ENCODE measurements around the gene TPK1. TPM values are rescaled to one million over a fixed set of nuclear protein-coding genes. Genes with fewer than 3 reads are reported as not detected.

TPK1 gene
- total RNA-seq, 2 experiments from 2014 or later = 15.5 to 15.8 TPM

- peaks cover 3% of the 10 kb centered on the region for H3K9me3 Mint-ChIP-seq
- peaks cover 10% of the 10 kb centered on the region for H3K27me3 Mint-ChIP-seq
- ATAC-seq (no peak), DNase-seq (no peak)
- H3K4me1 Mint-ChIP-seq (ENCODE audit: low read depth) = no peaks in the 10 kb centered on the region
- no peak overlapping the region for H3K4me3 Mint-ChIP-seq
- no peak overlapping the region for H3K27ac Mint-ChIP-seq
- POLR2A ChIA-PET = no interaction called here
- H3K36me3 Mint-ChIP-seq (ENCODE audit: low read depth) = no peaks in the 10 kb centered on the region
- CTCF ChIA-PET = interaction anchor here (2.9 kb wide), 1 partner anchor 21 kb away, joined by 9 read pairs; no protein-coding TSS in a partner anchor
- TF ChIP-seq, protein P1, sequence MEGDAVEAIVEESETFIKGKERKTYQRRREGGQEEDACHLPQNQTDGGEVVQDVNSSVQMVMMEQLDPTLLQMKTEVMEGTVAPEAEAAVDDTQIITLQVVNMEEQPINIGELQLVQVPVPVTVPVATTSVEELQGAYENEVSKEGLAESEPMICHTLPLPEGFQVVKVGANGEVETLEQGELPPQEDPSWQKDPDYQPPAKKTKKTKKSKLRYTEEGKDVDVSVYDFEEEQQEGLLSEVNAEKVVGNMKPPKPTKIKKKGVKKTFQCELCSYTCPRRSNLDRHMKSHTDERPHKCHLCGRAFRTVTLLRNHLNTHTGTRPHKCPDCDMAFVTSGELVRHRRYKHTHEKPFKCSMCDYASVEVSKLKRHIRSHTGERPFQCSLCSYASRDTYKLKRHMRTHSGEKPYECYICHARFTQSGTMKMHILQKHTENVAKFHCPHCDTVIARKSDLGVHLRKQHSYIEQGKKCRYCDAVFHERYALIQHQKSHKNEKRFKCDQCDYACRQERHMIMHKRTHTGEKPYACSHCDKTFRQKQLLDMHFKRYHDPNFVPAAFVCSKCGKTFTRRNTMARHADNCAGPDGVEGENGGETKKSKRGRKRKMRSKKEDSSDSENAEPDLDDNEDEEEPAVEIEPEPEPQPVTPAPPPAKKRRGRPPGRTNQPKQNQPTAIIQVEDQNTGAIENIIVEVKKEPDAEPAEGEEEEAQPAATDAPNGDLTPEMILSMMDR (IDR thresholded peaks at IDR 0.05) = no peak
- intact Hi-C loops (cut with micrococcal nuclease) = no loop called here
Measured at GRCh38 chr7:144416341-144416740, 419.5 kb downstream of the TPK1 start.

- DNase-seq (no peak), ATAC-seq (no peak)
- CTCF ChIA-PET = interaction anchor here (2.9 kb wide), 1 partner anchor 22 kb away, joined by 9 read pairs; no protein-coding TSS in a partner anchor
- peaks cover 3% of the 10 kb centered on the region for H3K9me3 Mint-ChIP-seq
- H3K4me3 Mint-ChIP-seq = no peak overlapping the region
- TF ChIP-seq, protein P1 (IDR thresholded peaks at IDR 0.05) = no peak
- POLR2A ChIA-PET = no interaction called here
- intact Hi-C loops (cut with micrococcal nuclease) = no loop called here
- no peaks in the 10 kb centered on the region for H3K36me3 Mint-ChIP-seq (ENCODE audit: low read depth)
- no peaks in the 10 kb centered on the region for H3K4me1 Mint-ChIP-seq (ENCODE audit: low read depth)
- no peak overlapping the region for H3K27ac Mint-ChIP-seq
- peaks cover 10% of the 10 kb centered on the region for H3K27me3 Mint-ChIP-seq
Measured at GRCh38 chr7:144415858-144416257, 420.0 kb downstream of the TPK1 start.

- Mint-ChIP-seq H3K4me3 (no peak overlapping the region), H3K36me3 (ENCODE audit: low read depth) (no peaks in the 10 kb centered on the region), H3K27ac (no peak overlapping the region), H3K27me3 (peaks cover 12% of the 10 kb centered on the region), H3K4me1 (ENCODE audit: low read depth) (no peaks in the 10 kb centered on the region), H3K9me3 (peaks cover 3% of the 10 kb centered on the region)
- intact Hi-C loops (cut with micrococcal nuclease) = no loop called here
- ChIA-PET POLR2A (no interaction called here), CTCF (interaction anchor here (2.9 kb wide), 1 partner anchor 23 kb away, joined by 9 read pairs; no protein-coding TSS in a partner anchor)
- DNase-seq (no peak), ATAC-seq (no peak)
- TF ChIP-seq, protein P1 (IDR thresholded peaks at IDR 0.05) = no peak
Measured at GRCh38 chr7:144414815-144415214, 421.0 kb downstream of the TPK1 start.

- CTCF ChIA-PET = interaction anchor here (1.3 to 1.7 kb wide), 2 partner anchors 19 to 27 kb away, joined by 4 to 8 read pairs; no protein-coding TSS in a partner anchor
- no peaks in the 10 kb centered on the region for H3K9me3 Mint-ChIP-seq
- intact Hi-C loops (cut with micrococcal nuclease) = no loop called here
Measured at GRCh38 chr7:144410441-144410840, 425.4 kb downstream of the TPK1 start.

DNA sequence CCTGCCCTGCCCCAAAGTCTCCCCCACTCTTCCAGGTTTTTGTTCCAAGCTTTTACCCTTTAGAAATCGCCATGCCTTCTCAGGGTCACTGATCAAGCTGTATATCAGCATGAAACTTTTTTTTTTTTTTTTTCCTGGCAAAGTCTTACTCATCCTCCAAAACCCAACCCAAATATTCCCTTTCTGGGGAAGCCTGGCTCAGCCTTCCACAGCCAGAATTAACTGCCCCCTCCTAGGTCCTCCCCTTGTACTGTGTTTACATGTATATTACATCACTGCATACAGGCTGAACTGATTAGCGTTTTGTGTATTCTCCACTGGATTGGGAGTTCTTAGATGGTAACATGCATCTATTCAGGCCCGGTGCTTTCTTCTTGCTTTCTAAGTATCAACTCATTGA, 427.7 kb downstream of the TPK1 start:
- Mint-ChIP-seq H3K36me3 (ENCODE audit: low read depth) (no peaks in the 10 kb centered on the region), H3K27ac (no peak overlapping the region), H3K4me1 (ENCODE audit: low read depth) (no peaks in the 10 kb centered on the region), H3K4me3 (no peak overlapping the region), H3K27me3 (peaks cover 7% of the 10 kb centered on the region), H3K9me3 (no peaks in the 10 kb centered on the region)
- intact Hi-C loops (cut with micrococcal nuclease) = no loop called here
- TF ChIP-seq, protein P1 (IDR thresholded peaks at IDR 0.05) = no peak
- ChIA-PET CTCF (no interaction called here), POLR2A (no interaction called here)
- ATAC-seq (no peak), DNase-seq (no peak)

More at GRCh38 chr7:144410441-144410840, 425.4 kb downstream of the TPK1 start:
- no peaks in the 10 kb centered on the region for H3K36me3 Mint-ChIP-seq (ENCODE audit: low read depth)
- H3K4me3 Mint-ChIP-seq = no peak overlapping the region
- peaks cover 14% of the 10 kb centered on the region for H3K27me3 Mint-ChIP-seq
- no peaks in the 10 kb centered on the region for H3K4me1 Mint-ChIP-seq (ENCODE audit: low read depth)
- DNase-seq (no peak), ATAC-seq (no peak)
- TF ChIP-seq, protein P1 (IDR thresholded peaks at IDR 0.05) = no peak
- POLR2A ChIA-PET = interaction anchor here (1.1 kb wide), 1 partner anchor 14 kb away, joined by 3 read pairs; no protein-coding TSS in a partner anchor
- no peak overlapping the region for H3K27ac Mint-ChIP-seq
